Subcutaneous abdominal adipose tissue (tissue), 5 donors: Measurements from ENCODE around the gene KCNH2.

Experiments
- H3K27ac ChIP-seq: one replicate; pipeline ENCODE4 v1.7.0; 2013; ENCODE audit warnings: low read depth, mild to moderate bottlenecking, inconsistent platforms, low read length, moderate library complexity
- H3K27me3 ChIP-seq, 5 donors: one replicate each; pipeline ENCODE4 v1.7.0; 2013; ENCODE audit warnings: low read length in 5 of 5, inconsistent platforms in 1 of 5; ENCODE audit not compliant: control insufficient read depth in 5 of 5, insufficient read depth in 4 of 5
- H3K36me3 ChIP-seq, 5 donors: one replicate each; pipeline ENCODE4 v1.7.0; 2013; ENCODE audit warnings: low read length in 5 of 5; ENCODE audit not compliant: control insufficient read depth in 5 of 5, insufficient read depth in 5 of 5
- H3K4me1 ChIP-seq, 5 donors: one replicate each; pipeline ENCODE4 v1.7.0; 2013; ENCODE audit warnings: low read length in 5 of 5, mild to moderate bottlenecking in 3 of 5, moderate library complexity in 1 of 5; ENCODE audit not compliant: control insufficient read depth in 5 of 5, insufficient read depth in 5 of 5
- H3K4me3 ChIP-seq, 5 donors: one replicate each; pipeline ENCODE4 v1.7.0; 2013; ENCODE audit warnings: low read length in 5 of 5, low read depth in 1 of 5
- H3K9ac ChIP-seq, 5 donors: one replicate each; pipeline ENCODE4 v1.7.0; 2013; ENCODE audit warnings: low read length in 5 of 5, mild to moderate bottlenecking in 4 of 5, moderate library complexity in 3 of 5
- H3K9me3 ChIP-seq, 5 donors: one replicate each; pipeline ENCODE4 v1.7.0; 2013; ENCODE audit warnings: low read length in 5 of 5; ENCODE audit not compliant: control insufficient read depth in 5 of 5
- donor health status: healthy.
- donor health status: healthy.
- donor health status: healthy.
- donor health status: healthy.
- donor health status: healthy.

The KCNH2 gene

DNA sequence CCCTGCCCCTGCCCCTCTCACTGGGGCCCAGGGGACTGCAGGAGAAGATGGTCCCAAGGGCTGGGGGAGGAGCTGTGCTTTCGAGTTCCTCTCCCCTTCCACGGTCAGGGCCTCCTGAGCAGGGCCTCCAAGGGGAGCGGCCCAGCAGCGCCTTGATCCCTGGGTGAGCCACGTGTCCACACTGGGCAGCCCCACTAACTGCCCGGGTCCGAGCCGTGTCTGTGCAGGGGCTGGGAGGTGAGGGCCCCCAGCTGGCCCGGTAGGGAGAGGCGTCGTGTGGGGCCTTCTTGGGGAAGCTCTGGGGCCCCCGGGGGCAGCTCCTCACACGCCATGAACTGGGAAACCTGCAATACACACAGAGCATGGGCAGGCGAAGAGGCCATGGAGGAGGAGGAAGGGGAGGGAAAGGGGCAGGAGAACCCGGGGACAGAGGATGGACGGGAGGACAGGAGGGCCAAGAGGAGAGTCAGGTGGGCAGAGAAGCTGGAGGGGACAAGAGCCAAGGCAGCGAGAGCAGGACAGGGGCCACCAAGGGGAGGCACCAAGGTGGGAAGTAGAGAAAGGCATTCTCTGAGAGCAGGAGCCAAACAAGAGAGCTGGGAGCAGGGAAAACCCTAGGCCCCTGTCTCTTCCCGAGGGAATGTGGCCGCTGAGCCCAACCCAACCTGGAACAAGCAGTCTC is 32.8 kb downstream of the KCNH2 start:
- Histone ChIP-seq H3K36me3 (no peaks in the 10 kb centered on the region), H3K4me3 (no peak overlapping the region), H3K9ac (no peak overlapping the region), H3K9me3 (no peaks in the 10 kb centered on the region), H3K4me1 (peaks cover 0 to 3% (median 0%) of the 10 kb centered on the region in 5 donors), H3K27ac (no peak overlapping the region), H3K27me3 (peaks cover 21 to 36% (median 30%) of the 10 kb centered on the region in 5 donors)

GRCh38 chr7:150944066-150945042 is 33.8 kb downstream of the KCNH2 start:
- Histone ChIP-seq H3K9me3 (no peaks in the 10 kb centered on the region), H3K9ac (no peak overlapping the region), H3K4me1 (no peaks in the 10 kb centered on the region), H3K27ac (no peak overlapping the region), H3K27me3 (peaks cover 21 to 37% (median 30%) of the 10 kb centered on the region in 5 donors), H3K4me3 (no peak overlapping the region), H3K36me3 (no peaks in the 10 kb centered on the region)

GRCh38 chr7:150943453-150943814 is 34.7 kb downstream of the KCNH2 start:
- Histone ChIP-seq H3K9me3 (no peaks in the 10 kb centered on the region), H3K36me3 (no peaks in the 10 kb centered on the region), H3K9ac (no peak overlapping the region), H3K27ac (no peak overlapping the region), H3K4me3 (no peak overlapping the region), H3K4me1 (peaks cover 0 to 3% (median 3%) of the 10 kb centered on the region in 5 donors), H3K27me3 (peaks cover 21 to 37% (median 30%) of the 10 kb centered on the region in 5 donors)

- no peak overlapping the region for H3K9ac ChIP-seq
- H3K27ac ChIP-seq, result no peak overlapping the region
- H3K9me3 ChIP-seq, result no peaks in the 10 kb centered on the region
- no peak overlapping the region for H3K4me3 ChIP-seq
- peaks cover 18 to 34% (median 27%) of the 10 kb centered on the region in 5 donors for H3K27me3 ChIP-seq
- no peaks in the 10 kb centered on the region for H3K36me3 ChIP-seq
- H3K4me1 ChIP-seq, result peaks cover 0 to 9% (median 9%) of the 10 kb centered on the region in 5 donors
Measured at GRCh38 chr7:150942591-150943452, 35.3 kb downstream of the KCNH2 start.

DNA sequence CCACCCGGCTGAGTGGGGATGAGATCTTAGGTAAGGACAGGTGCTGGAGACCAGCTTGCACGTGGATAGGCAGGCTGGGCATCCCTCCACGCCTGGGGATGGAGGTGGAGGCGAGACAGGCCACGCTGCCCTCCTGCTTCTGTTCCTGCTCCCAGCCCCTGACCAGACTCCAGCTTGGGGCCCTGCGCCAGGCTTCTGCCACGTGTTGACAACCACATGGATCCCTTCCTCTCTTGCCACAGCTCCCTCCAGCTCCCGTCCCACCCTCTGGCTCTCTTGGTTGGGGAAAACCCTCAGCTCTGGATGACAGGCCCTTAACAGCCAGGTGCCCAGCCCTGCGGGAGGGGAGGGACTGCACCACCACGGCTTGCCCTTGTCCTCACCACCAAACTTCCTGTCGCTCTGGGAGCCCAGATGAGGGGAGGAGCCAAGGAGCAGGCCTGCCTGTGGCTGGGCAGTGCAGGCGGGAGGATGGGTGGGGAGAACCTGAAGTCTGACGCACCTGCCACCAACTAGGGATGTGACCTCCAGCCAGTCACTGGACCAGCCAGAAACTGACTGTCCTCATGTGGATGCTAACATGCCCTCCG is 36.0 kb downstream of the KCNH2 start:
- H3K27ac ChIP-seq, result no peak overlapping the region
- peaks cover 0 to 14% (median 12%) of the 10 kb centered on the region in 5 donors for H3K4me1 ChIP-seq

DNA sequence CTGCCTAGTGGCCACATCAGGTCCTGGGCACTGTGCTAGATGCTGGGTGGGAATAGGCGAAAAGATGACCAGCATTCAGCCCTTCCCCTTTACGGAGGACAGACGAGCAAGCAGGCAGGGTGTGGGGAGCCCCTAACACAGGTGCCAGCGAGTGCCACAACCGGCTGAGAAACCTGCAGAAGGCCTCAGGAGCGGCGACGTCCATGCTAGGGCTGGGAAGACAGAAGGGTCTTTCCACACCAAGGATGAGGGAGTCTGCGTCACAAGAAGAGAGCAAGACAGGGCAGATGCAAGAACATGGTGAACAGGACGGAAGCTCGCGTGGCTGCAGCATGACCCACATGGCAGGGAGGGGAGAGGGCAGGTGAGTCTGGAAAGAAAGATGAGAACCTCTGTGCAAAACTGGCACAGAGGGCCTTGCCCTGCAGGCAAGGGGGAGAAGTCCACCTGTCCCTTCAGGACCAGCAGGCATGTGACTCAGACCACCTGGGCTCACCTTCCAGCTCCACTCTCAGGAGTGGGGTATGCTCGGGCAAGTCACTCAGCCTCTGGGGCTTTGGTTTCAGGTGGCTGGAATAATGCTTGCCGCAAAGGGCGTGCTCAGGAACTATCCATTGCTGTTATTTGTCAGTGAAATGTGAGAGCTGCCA is 36.6 kb downstream of the KCNH2 start:
- H3K9ac ChIP-seq, result no peak overlapping the region

More for the DNA sequence above, 36.0 kb downstream of the KCNH2 start:
- no peak overlapping the region for H3K4me3 ChIP-seq
- no peaks in the 10 kb centered on the region for H3K36me3 ChIP-seq
- no peaks in the 10 kb centered on the region for H3K9me3 ChIP-seq
- H3K27me3 ChIP-seq, result peaks cover 16 to 33% (median 25%) of the 10 kb centered on the region in 5 donors
- H3K9ac ChIP-seq, result no peak overlapping the region

GRCh38 chr7:150940431-150941102 is 37.6 kb downstream of the KCNH2 start:
- Histone ChIP-seq H3K9me3 (no peaks in the 10 kb centered on the region), H3K9ac (no peak overlapping the region), H3K4me3 (no peak overlapping the region), H3K36me3 (no peaks in the 10 kb centered on the region), H3K27ac (no peak overlapping the region), H3K27me3 (peaks cover 11 to 20% (median 15%) of the 10 kb centered on the region in 5 donors), H3K4me1 (peaks cover 0 to 20% (median 12%) of the 10 kb centered on the region in 5 donors)

More for the DNA sequence above, 36.6 kb downstream of the KCNH2 start:
- peaks cover 13 to 29% (median 22%) of the 10 kb centered on the region in 5 donors for H3K27me3 ChIP-seq
- no peaks in the 10 kb centered on the region for H3K9me3 ChIP-seq
- peaks cover 0 to 15% (median 12%) of the 10 kb centered on the region in 5 donors for H3K4me1 ChIP-seq
- H3K4me3 ChIP-seq, result no peak overlapping the region
- no peaks in the 10 kb centered on the region for H3K36me3 ChIP-seq
- H3K27ac ChIP-seq, result no peak overlapping the region

DNA sequence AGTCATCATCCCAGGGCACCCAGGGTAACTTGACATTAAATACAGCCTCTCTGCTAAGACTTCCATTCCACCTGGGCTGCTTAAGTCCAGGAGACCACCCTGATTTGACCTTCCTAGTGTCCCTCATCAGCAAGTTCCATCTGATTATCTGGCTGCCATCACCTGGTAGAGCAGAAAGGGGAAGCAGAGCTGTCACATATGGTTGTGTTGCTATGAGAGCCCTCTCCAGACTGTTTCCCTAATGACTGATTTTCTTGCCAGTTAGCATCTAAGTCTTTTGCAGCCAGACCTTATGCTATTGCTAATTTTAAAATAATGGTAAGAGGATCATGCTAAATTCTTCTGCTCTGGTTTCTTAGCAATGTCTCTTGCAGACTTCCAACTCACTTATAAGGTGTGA is 38.7 kb downstream of the KCNH2 start:
- Histone ChIP-seq H3K27me3 (peaks cover 11 to 18% (median 12%) of the 10 kb centered on the region in 5 donors), H3K4me1 (peaks cover 0 to 20% (median 12%) of the 10 kb centered on the region in 5 donors), H3K9ac (no peak overlapping the region), H3K9me3 (no peaks in the 10 kb centered on the region), H3K27ac (no peak overlapping the region), H3K4me3 (no peak overlapping the region), H3K36me3 (no peaks in the 10 kb centered on the region)
